Neural cell (in vitro differentiated cells): Measurements from ENCODE around the gene COL24A1. TPM values are rescaled to one million over a fixed set of nuclear protein-coding genes. Genes with fewer than 3 reads are reported as not detected.

Experiments used
- H2AFZ ChIP-seq: fragments of 200-600, 300-800 bp; sonication (generic), shearing (Covaris generic); 2 replicates; pipeline ENCODE4 v1.6.0; 2014; ENCODE audit warnings: low read depth, mild to moderate bottlenecking, antibody characterized with exemption, low read length, moderate library complexity
- H3F3A ChIP-seq: fragments of 200-600 bp; shearing (Covaris generic); 2 replicates; pipeline ENCODE4 v1.6.1; 2016; ENCODE audit warnings: mild to moderate bottlenecking, moderate library complexity, mixed read lengths, antibody characterized with exemption, low read length; ENCODE audit not compliant: insufficient read depth, poor library complexity, severe bottlenecking
- H3K27ac ChIP-seq: fragments of 200-600, 300-800 bp; sonication (generic), shearing (Covaris generic); 2 replicates; pipeline ENCODE4 v1.5.1; 2014; ENCODE audit warnings: mild to moderate bottlenecking, low read length, moderate library complexity
- H3K27me3 ChIP-seq: fragments of 300-800, 200-600 bp; sonication (generic), shearing (Covaris generic); 2 replicates; pipeline ENCODE4 v1.6.0; 2014; ENCODE audit warnings: mild to moderate bottlenecking, low read depth, low read length, moderate library complexity; ENCODE audit not compliant: insufficient read depth
- H3K36me3 ChIP-seq: fragments of 300-800, 200-600 bp; sonication (generic), shearing (Covaris generic); 2 replicates; pipeline ENCODE4 v1.5.1; 2014; ENCODE audit warnings: mild to moderate bottlenecking, antibody characterized with exemption, low read length, moderate library complexity; ENCODE audit not compliant: insufficient read depth
- H3K4me2 ChIP-seq: fragments of 300-800, 200-600 bp; sonication (generic), shearing (Covaris generic); 2 replicates; pipeline ENCODE4 v1.6.0; 2014; ENCODE audit warnings: mild to moderate bottlenecking, low read length
- H3K4me3 ChIP-seq: fragments of 300-800, 200-600 bp; sonication (generic), shearing (Covaris generic); 2 replicates; pipeline ENCODE4 v1.5.1; 2014; ENCODE audit warnings: mild to moderate bottlenecking, low read length, moderate library complexity
- H3K79me2 ChIP-seq: fragments of 200-600 bp; shearing (Covaris generic); replicated peaks from 2 replicates; pipeline ENCODE4 v1.6.0; 2014; ENCODE audit warnings: mild to moderate bottlenecking, low read length, moderate library complexity; ENCODE audit not compliant: insufficient read depth
- H3K9ac ChIP-seq: fragments of 300-800, 200-600 bp; sonication (generic), shearing (Covaris generic); 2 replicates; pipeline ENCODE4 v1.6.1; 2016; ENCODE audit warnings: mild to moderate bottlenecking, low read length, mixed read lengths
- H3K9me2 ChIP-seq: fragments of 200-600 bp; shearing (Covaris generic); 2 replicates; pipeline ENCODE4 v1.6.1; 2016; ENCODE audit warnings: mild to moderate bottlenecking, low read length, mixed read lengths; ENCODE audit not compliant: insufficient read depth
- H3K9me3 ChIP-seq: fragments of 200-600, 300-800 bp; sonication (generic), shearing (Covaris generic); 2 replicates; pipeline ENCODE4 v1.6.1; 2016; ENCODE audit warnings: mild to moderate bottlenecking, mixed run types, low read length, moderate library complexity, mixed read lengths
- H4K20me1 ChIP-seq: fragments of 200-600 bp; shearing (Covaris generic); 2 replicates; pipeline ENCODE4 v1.6.1; 2016; ENCODE audit warnings: mild to moderate bottlenecking, mixed run types; ENCODE audit not compliant: insufficient read depth
- EZH2 ChIP-seq: fragments of 200-600, 300-800 bp; shearing (Covaris generic), sonication (generic); IDR thresholded peaks from 2 replicates; pipeline ENCODE4 v1.6.1; 2014; ENCODE audit warnings: antibody characterized with exemption, low read length, borderline replicate concordance, mild to moderate bottlenecking; ENCODE audit not compliant: insufficient read depth, poor library complexity, severe bottlenecking
- MXI1 ChIP-seq: fragments of 450-650 bp; conservative IDR thresholded peaks from 2 replicates; pipeline ENCODE4 v1.6.1; 2014; ENCODE audit warnings: antibody characterized with exemption, mild to moderate bottlenecking; ENCODE audit not compliant: poor library complexity, severe bottlenecking
- POLR2AphosphoS5 ChIP-seq: IDR thresholded peaks from 2 replicates; pipeline ENCODE4 v1.6.1; 2012
- RAD21 ChIP-seq: fragments of 450-650 bp; conservative IDR thresholded peaks from 2 replicates; pipeline ENCODE4 v1.6.1; 2014; ENCODE audit warnings: antibody characterized with exemption, mild to moderate bottlenecking, moderate library complexity
- TAF1 ChIP-seq: IDR thresholded peaks from 2 replicates; pipeline ENCODE4 v1.6.1; 2012; ENCODE audit warnings: low read depth
- polyA plus RNA-seq: library from polyadenylated mRNA; depleted of rRNA; stranded (reverse); fragments of >200 nt; gene quantifications from 2 replicates; pipeline ENCODE4 v1.2.3, GENCODE V29; 2014
- TF ChIP-seq, protein P1 (sequence below): IDR thresholded peaks from 2 replicates; pipeline ENCODE4 v1.6.1; 2012; ENCODE audit warnings: borderline replicate concordance
- TF ChIP-seq, protein P2 (sequence below): fragments of 450-650 bp; IDR thresholded peaks from 2 replicates; pipeline ENCODE4 v1.5.1; 2014; ENCODE audit warnings: antibody characterized with exemption, mild to moderate bottlenecking, moderate library complexity; ENCODE audit not compliant: poor library complexity, severe bottlenecking

The COL24A1 gene
- polyA plus RNA-seq, 1 donor from 2014 or later, result 0.19 TPM

DNA sequence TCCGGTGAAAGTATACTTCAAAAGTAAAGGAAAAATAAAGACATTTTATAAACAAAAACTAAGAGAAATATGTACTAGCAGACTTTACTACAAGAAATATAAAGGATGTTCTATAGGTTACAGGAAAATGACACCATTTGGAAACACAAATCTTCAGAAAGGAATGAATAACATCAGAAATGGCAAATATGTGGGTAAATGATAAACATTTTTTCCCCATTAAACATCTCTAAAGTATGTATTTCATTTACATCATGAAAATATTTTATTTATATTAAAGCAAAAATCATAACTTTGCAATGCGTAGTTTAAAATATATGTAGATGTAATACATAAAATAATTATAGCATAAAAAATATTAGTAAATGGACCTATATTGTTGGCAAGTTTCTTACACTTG is 264.2 kb downstream of the COL24A1 start:
- Histone ChIP-seq H3K9me2 (no peaks in the 10 kb centered on the region), H3K9ac (no peak overlapping the region), H3K79me2 (no peaks in the 10 kb centered on the region), H3K36me3 (no peaks in the 10 kb centered on the region), H2AFZ (no peak overlapping the region), H3K9me3 (no peaks in the 10 kb centered on the region), H3F3A (no peaks in the 10 kb centered on the region), H3K4me2 (no peak overlapping the region), H3K27me3 (no peaks in the 10 kb centered on the region), H3K4me3 (no peak overlapping the region), H3K27ac (no peak overlapping the region), H4K20me1 (no peaks in the 10 kb centered on the region)
- TF ChIP-seq TAF1, result no peak
- TF ChIP-seq, protein P1, sequence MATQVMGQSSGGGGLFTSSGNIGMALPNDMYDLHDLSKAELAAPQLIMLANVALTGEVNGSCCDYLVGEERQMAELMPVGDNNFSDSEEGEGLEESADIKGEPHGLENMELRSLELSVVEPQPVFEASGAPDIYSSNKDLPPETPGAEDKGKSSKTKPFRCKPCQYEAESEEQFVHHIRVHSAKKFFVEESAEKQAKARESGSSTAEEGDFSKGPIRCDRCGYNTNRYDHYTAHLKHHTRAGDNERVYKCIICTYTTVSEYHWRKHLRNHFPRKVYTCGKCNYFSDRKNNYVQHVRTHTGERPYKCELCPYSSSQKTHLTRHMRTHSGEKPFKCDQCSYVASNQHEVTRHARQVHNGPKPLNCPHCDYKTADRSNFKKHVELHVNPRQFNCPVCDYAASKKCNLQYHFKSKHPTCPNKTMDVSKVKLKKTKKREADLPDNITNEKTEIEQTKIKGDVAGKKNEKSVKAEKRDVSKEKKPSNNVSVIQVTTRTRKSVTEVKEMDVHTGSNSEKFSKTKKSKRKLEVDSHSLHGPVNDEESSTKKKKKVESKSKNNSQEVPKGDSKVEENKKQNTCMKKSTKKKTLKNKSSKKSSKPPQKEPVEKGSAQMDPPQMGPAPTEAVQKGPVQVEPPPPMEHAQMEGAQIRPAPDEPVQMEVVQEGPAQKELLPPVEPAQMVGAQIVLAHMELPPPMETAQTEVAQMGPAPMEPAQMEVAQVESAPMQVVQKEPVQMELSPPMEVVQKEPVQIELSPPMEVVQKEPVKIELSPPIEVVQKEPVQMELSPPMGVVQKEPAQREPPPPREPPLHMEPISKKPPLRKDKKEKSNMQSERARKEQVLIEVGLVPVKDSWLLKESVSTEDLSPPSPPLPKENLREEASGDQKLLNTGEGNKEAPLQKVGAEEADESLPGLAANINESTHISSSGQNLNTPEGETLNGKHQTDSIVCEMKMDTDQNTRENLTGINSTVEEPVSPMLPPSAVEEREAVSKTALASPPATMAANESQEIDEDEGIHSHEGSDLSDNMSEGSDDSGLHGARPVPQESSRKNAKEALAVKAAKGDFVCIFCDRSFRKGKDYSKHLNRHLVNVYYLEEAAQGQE, result no peak
- TF ChIP-seq MXI1, result no peak
- TF ChIP-seq RAD21, result no peak
- TF ChIP-seq EZH2, result no peak
- TF ChIP-seq POLR2AphosphoS5, result no peak

DNA sequence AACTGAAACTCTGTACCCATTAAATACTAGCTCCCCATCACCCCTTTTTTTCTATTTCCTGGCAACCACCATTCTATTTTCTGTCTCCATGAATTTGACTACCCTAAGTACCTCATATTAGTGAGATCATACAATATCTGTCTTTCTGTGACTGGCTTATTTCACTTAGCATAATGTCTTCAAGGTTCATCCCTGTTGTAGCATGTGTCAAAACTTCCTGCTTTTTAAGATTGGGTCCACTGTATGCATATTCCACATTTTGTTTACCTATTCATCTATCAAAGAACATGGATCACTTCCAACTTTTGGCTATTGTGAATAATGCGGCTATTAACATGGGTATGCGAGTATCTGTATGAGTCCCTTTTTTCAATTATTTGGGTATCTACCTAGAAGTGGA is 266.7 kb downstream of the COL24A1 start:
- no peaks in the 10 kb centered on the region for H3K79me2 ChIP-seq
- no peaks in the 10 kb centered on the region for H3K36me3 ChIP-seq
- H3K4me3 ChIP-seq, result no peak overlapping the region
- H3K27me3 ChIP-seq, result no peaks in the 10 kb centered on the region
- H2AFZ ChIP-seq, result no peak overlapping the region
- no peak overlapping the region for H3K4me2 ChIP-seq
- no peaks in the 10 kb centered on the region for H4K20me1 ChIP-seq
- H3K9me2 ChIP-seq, result no peaks in the 10 kb centered on the region
- no peak overlapping the region for H3K27ac ChIP-seq
- no peak for TF ChIP-seq EZH2
- TF ChIP-seq TAF1, result no peak
- TF ChIP-seq POLR2AphosphoS5, result no peak
- TF ChIP-seq, protein P2, sequence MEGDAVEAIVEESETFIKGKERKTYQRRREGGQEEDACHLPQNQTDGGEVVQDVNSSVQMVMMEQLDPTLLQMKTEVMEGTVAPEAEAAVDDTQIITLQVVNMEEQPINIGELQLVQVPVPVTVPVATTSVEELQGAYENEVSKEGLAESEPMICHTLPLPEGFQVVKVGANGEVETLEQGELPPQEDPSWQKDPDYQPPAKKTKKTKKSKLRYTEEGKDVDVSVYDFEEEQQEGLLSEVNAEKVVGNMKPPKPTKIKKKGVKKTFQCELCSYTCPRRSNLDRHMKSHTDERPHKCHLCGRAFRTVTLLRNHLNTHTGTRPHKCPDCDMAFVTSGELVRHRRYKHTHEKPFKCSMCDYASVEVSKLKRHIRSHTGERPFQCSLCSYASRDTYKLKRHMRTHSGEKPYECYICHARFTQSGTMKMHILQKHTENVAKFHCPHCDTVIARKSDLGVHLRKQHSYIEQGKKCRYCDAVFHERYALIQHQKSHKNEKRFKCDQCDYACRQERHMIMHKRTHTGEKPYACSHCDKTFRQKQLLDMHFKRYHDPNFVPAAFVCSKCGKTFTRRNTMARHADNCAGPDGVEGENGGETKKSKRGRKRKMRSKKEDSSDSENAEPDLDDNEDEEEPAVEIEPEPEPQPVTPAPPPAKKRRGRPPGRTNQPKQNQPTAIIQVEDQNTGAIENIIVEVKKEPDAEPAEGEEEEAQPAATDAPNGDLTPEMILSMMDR, result no peak
- TF ChIP-seq, protein P1, result no peak
- no peak for TF ChIP-seq MXI1
- H3F3A ChIP-seq, result no peaks in the 10 kb centered on the region
- H3K9me3 ChIP-seq, result no peaks in the 10 kb centered on the region
- no peak overlapping the region for H3K9ac ChIP-seq
